Cardiac muscle cell (in vitro differentiated cells and primary cell): ENCODE data around the gene PTPRM. TPM values are rescaled to one million over a fixed set of nuclear protein-coding genes. Genes with fewer than 3 reads are reported as not detected.

Source experiments
- DNase-seq, 2 donors: peaks; one replicate each; pipeline versions ENCODE4 v3.0.0 to v3.0.0-alpha.2; 2010 to 2017; ENCODE audit warnings: low read depth in 1 of 2, low spot score in 1 of 2
- H3K27ac ChIP-seq: fragments of 200-600 bp; sonication (generic); 2 replicates; pipeline ENCODE4 v1.5.1; 2016
- H3K27me3 ChIP-seq: fragments of 200-600 bp; sonication (generic); 2 replicates; pipeline ENCODE4 v1.6.0; 2016; ENCODE audit warnings: control low read depth
- H3K36me3 ChIP-seq: fragments of 200-600 bp; sonication (generic); 2 replicates; pipeline ENCODE4 v1.5.1; 2016; ENCODE audit warnings: control low read depth
- H3K4me1 ChIP-seq: fragments of 200-600 bp; sonication (generic); 2 replicates; pipeline ENCODE4 v1.8.1; 2017; ENCODE audit warnings: low read depth, mild to moderate bottlenecking, mixed run types
- H3K4me3 ChIP-seq: fragments of 200-600 bp; sonication (generic); 2 replicates; pipeline ENCODE4 v1.5.1; 2016; ENCODE audit warnings: mild to moderate bottlenecking
- H3K9me3 ChIP-seq: fragments of 200-600 bp; sonication (generic); 2 replicates; pipeline ENCODE4 v1.5.1; 2017; ENCODE audit warnings: low read depth, mild to moderate bottlenecking, control low read depth
- polyA plus RNA-seq: library from polyadenylated mRNA; unstranded; fragments of >200 nt; fragmentation: Nextera tagmentation; extraction: Ambion mirVana; gene quantifications from 2 replicates; pipeline ENCODE4 v1.2.1, GENCODE V29; 2016
- total RNA-seq: library from RNA; depleted of rRNA; stranded (reverse); fragments of >200 nt; gene quantifications from 2 replicates; pipeline ENCODE4 v1.2.3, GENCODE V29; 2016
- TF ChIP-seq, protein P1 (sequence below): IDR thresholded peaks from 2 replicates; pipeline ENCODE4 v1.5.1; 2012; ENCODE audit warnings: low read depth, mild to moderate bottlenecking, low read length

PTPRM gene
- total and polyA plus RNA-seq, 2 experiments from 2014 or later: 26.5 to 48.8 TPM

DNA sequence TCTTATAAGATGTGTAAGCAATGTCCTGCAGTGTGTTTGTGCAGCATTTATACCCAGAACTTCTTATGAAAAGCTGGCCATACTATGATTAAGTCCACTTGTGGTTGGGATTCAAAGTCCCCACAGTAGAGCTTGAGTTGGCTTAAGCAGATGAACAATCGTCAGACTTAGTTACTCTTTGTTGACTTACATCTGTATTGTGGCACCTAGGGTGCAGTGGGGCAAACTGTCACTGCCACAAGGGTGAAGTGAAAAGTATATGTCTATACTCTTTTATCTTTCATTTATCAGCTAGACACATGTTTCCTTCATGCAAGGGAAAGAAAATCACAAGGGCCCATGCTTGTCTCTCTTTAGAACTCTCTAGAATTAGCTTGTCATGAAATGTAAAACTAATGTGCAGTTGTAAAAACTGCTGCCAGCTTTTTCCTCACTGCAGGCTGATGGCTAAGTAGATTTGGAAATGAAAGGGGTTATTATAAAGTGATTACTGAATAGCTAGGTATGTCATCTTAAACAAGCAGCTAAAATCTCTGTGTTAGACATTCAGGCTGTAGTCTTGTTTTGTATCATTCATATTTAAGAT, 474.5 kb downstream of the PTPRM start:
- H3K36me3 ChIP-seq: no peaks in the 10 kb centered on the region
- H3K4me1 ChIP-seq: peaks cover 10% of the 10 kb centered on the region
- TF ChIP-seq, protein P1, sequence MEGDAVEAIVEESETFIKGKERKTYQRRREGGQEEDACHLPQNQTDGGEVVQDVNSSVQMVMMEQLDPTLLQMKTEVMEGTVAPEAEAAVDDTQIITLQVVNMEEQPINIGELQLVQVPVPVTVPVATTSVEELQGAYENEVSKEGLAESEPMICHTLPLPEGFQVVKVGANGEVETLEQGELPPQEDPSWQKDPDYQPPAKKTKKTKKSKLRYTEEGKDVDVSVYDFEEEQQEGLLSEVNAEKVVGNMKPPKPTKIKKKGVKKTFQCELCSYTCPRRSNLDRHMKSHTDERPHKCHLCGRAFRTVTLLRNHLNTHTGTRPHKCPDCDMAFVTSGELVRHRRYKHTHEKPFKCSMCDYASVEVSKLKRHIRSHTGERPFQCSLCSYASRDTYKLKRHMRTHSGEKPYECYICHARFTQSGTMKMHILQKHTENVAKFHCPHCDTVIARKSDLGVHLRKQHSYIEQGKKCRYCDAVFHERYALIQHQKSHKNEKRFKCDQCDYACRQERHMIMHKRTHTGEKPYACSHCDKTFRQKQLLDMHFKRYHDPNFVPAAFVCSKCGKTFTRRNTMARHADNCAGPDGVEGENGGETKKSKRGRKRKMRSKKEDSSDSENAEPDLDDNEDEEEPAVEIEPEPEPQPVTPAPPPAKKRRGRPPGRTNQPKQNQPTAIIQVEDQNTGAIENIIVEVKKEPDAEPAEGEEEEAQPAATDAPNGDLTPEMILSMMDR: no peak
- no peak overlapping the region for H3K27ac ChIP-seq
- no peaks in the 10 kb centered on the region for H3K9me3 ChIP-seq
- no peak overlapping the region for H3K4me3 ChIP-seq
- DNase-seq: no peak
- H3K27me3 ChIP-seq: no peaks in the 10 kb centered on the region

DNA sequence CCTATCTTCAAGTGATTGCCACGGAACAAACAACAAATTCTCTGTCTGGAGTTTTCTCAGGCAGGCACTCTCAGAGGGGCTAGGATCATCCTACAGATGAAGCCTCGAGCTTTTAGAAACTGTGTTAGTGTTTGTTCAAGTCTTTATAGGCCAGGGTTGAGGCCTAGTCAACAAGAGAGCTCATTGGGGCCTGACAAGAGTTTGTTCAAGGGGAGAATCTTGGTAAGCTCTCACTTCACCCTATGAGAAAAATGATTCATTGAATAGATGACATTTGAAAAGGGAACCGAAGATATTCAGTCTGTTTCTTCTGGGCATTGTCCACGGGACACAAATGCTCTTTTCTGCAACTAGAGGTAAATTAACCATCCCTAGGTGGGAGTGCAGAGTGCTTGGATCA, 476.9 kb downstream of the PTPRM start:
- no peak for DNase-seq
- H3K27ac ChIP-seq: no peak overlapping the region
- no peaks in the 10 kb centered on the region for H3K27me3 ChIP-seq
- H3K4me3 ChIP-seq: no peak overlapping the region
- H3K4me1 ChIP-seq: peaks cover 16% of the 10 kb centered on the region
- no peaks in the 10 kb centered on the region for H3K36me3 ChIP-seq
- TF ChIP-seq, protein P1: no peak
- H3K9me3 ChIP-seq: no peaks in the 10 kb centered on the region

DNA sequence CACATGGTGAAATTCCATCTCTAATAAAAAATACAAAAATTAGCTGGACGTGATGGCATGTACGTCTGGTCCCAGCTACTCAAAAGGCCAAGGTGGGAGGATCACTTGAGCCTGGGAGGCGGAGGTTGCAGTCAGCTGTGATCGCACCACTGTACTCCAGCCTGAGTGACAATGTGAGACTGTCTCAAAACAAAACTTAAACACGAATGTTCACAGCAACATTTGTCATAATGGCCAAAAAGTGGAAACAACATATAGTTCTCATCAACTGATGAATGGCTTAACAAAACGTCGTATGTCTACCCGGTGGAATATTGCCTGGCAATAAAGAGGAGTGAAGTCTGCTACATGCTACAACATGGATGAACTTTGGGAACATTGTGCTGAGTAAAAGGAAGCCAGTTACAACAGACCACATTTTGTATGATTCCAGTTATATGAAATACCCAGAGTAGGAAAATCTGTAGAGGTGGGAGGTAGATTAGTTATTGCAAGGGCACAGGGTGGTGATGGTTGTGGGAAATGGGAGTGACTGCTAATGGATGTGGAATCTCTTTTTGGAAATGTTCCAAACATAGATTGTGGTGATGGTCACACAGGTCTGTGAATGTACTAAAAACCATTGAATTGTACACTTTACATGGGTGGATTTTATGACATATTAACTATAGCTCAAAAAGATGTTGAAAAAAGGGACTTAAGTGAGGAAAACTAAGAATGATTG, 478.2 kb downstream of the PTPRM start:
- H3K9me3 ChIP-seq: no peaks in the 10 kb centered on the region
- TF ChIP-seq, protein P1: no peak
- H3K27ac ChIP-seq: no peak overlapping the region

DNA sequence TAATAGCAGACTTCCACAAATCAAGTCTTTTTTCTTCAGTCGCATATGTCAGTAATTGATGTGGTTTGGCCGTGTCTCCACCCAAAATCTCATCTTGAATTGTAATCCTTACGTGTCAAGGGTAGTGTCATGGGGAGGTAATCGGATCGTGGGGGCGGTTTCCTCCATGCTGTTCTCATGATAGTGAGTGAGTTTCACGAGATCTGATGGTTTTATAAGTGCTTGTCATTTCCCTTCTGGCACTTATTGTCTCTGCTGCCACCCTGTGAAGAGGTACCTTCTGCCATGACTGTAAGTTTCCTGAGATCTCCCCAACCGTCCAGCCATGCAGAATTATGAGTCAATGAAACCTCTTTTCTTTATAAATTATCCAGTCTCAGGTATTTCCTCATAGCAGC, 478.8 kb downstream of the PTPRM start:
- no peak overlapping the region for H3K27ac ChIP-seq
- TF ChIP-seq, protein P1: no peak
- DNase-seq: no peak
- no peaks in the 10 kb centered on the region for H3K9me3 ChIP-seq
- no peaks in the 10 kb centered on the region for H3K36me3 ChIP-seq
- H3K4me3 ChIP-seq: no peak overlapping the region
- no peaks in the 10 kb centered on the region for H3K27me3 ChIP-seq
- peaks cover 16% of the 10 kb centered on the region for H3K4me1 ChIP-seq

More for the DNA sequence above, 478.2 kb downstream of the PTPRM start:
- DNase-seq: peak in 1 of 2 donors; percentile 16
- H3K4me3 ChIP-seq: no peak overlapping the region
- H3K4me1 ChIP-seq: peaks cover 16% of the 10 kb centered on the region
- no peaks in the 10 kb centered on the region for H3K36me3 ChIP-seq
- H3K27me3 ChIP-seq: no peaks in the 10 kb centered on the region

DNA sequence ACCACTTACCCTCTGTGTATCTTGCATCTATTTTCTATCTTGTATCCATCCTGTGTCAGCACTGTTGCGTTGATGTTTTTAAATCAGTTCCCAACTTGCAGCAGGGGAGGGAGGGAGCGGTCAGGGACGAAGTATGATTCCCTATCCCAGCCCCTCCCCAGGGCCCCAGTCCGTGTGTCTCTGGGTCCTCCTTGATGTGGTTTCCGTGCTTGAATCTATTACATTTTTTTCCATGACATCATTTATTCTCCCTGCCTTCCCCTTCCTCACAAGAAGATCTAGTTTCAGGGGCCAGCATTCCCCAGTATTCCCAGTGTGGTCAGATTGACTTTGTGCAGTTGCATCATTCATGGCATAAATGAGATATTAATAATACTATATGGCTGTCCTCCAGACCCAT, 479.3 kb downstream of the PTPRM start:
- Histone ChIP-seq H3K9me3 (no peaks in the 10 kb centered on the region), H3K27ac (no peak overlapping the region), H3K27me3 (no peaks in the 10 kb centered on the region), H3K4me3 (no peak overlapping the region), H3K4me1 (peaks cover 15% of the 10 kb centered on the region), H3K36me3 (no peaks in the 10 kb centered on the region)
- TF ChIP-seq, protein P1: no peak
- DNase-seq: no peak
